Adrenal gland (tissue), 5 donors: ENCODE data around the gene ENPP5.
"Not testable (repeated sequence)": the region's sequence is repeated elsewhere in the genome, so short reads cannot be mapped to it uniquely, and the experiment has no call there.

ENCODE experiments used
- POLR2A ChIP-seq, 2 donors: fragments of 450-650 bp; IDR thresholded peaks; one replicate each; pipeline ENCODE4 v1.6.1; 2017; ENCODE audit warnings: antibody characterized with exemption in 2 of 2, mild to moderate bottlenecking in 2 of 2, moderate library complexity in 1 of 2
- TF ChIP-seq, protein P1 (sequence below), 6 experiments: fragments of 450-650 bp in 4 of 6; fragments of 200-600 bp in 2 of 6; sonication (generic) in 1 of 6; IDR thresholded peaks; 1 replicate in 5 of 6; 2 replicates in 1 of 6; pipeline versions ENCODE4 v1.5.1 to v1.8.0; 2016 to 2021; ENCODE audit warnings: antibody characterized with exemption in 6 of 6, mild to moderate bottlenecking in 2 of 6, moderate library complexity in 1 of 6
- donor health status: DM: no; HTN: no; CAD: no.

- TF ChIP-seq, protein P1, sequence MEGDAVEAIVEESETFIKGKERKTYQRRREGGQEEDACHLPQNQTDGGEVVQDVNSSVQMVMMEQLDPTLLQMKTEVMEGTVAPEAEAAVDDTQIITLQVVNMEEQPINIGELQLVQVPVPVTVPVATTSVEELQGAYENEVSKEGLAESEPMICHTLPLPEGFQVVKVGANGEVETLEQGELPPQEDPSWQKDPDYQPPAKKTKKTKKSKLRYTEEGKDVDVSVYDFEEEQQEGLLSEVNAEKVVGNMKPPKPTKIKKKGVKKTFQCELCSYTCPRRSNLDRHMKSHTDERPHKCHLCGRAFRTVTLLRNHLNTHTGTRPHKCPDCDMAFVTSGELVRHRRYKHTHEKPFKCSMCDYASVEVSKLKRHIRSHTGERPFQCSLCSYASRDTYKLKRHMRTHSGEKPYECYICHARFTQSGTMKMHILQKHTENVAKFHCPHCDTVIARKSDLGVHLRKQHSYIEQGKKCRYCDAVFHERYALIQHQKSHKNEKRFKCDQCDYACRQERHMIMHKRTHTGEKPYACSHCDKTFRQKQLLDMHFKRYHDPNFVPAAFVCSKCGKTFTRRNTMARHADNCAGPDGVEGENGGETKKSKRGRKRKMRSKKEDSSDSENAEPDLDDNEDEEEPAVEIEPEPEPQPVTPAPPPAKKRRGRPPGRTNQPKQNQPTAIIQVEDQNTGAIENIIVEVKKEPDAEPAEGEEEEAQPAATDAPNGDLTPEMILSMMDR (IDR thresholded peaks at IDR 0.05): not testable (repeated sequence)
- TF ChIP-seq POLR2A (IDR thresholded peaks at IDR 0.05): not testable (repeated sequence)
These were observed 21.7 kb downstream of the ENPP5 start for GRCh38 chr6:46149066-46149465.
